GM23248 (cell line): Measurements from ENCODE around the gene ASXL1. TPM values are rescaled to one million over a fixed set of nuclear protein-coding genes. Genes with fewer than 3 reads are reported as not detected.

Experiments
- DNase-seq: peaks from one replicate; pipeline ENCODE4 v3.0.0-alpha.2; 2015
- H2AFZ ChIP-seq: fragments of 200-600 bp; sonication (generic); 2 replicates; pipeline ENCODE4 v1.6.1; 2016; ENCODE audit warnings: antibody characterized with exemption
- H3F3A ChIP-seq: fragments of 200-600 bp; sonication (generic); 2 replicates; pipeline ENCODE4 v1.6.1; 2016; ENCODE audit warnings: mild to moderate bottlenecking, antibody characterized with exemption, mixed run types; ENCODE audit not compliant: insufficient read depth
- H3K27ac ChIP-seq: fragments of 200-600 bp; sonication (generic); 2 replicates; pipeline ENCODE4 v1.5.1; 2016; ENCODE audit warnings: mild to moderate bottlenecking
- H3K27me3 ChIP-seq: fragments of 200-600 bp; sonication (generic); replicated peaks from 2 replicates; pipeline ENCODE4 v1.6.1; 2016; ENCODE audit warnings: mild to moderate bottlenecking; ENCODE audit not compliant: insufficient read depth
- H3K36me3 ChIP-seq: fragments of 200-600 bp; sonication (generic); 2 replicates; pipeline ENCODE4 v1.6.1; 2016; ENCODE audit warnings: low read depth, mild to moderate bottlenecking
- H3K4me1 ChIP-seq: fragments of 200-600 bp; sonication (generic); 2 replicates; pipeline ENCODE4 v1.6.1; 2016; ENCODE audit warnings: mild to moderate bottlenecking; ENCODE audit not compliant: insufficient read depth
- H3K4me2 ChIP-seq: fragments of 200-600 bp; sonication (generic); one replicate; pipeline ENCODE4 v1.6.1; 2016; ENCODE audit warnings: mild to moderate bottlenecking; ENCODE audit not compliant: unreplicated experiment
- H3K4me3 ChIP-seq: fragments of 200-600 bp; sonication (generic); 2 replicates; pipeline ENCODE4 v1.5.1; 2016; ENCODE audit warnings: mild to moderate bottlenecking
- H3K79me2 ChIP-seq: fragments of 200-600 bp; sonication (generic); 2 replicates; pipeline ENCODE4 v1.6.1; 2016; ENCODE audit warnings: mild to moderate bottlenecking; ENCODE audit not compliant: insufficient read depth
- H3K9ac ChIP-seq: fragments of 200-600 bp; sonication (generic); 2 replicates; pipeline ENCODE4 v1.6.1; 2016; ENCODE audit warnings: mild to moderate bottlenecking
- H3K9me2 ChIP-seq: fragments of 200-600 bp; sonication (generic); 2 replicates; pipeline ENCODE4 v1.6.1; 2016; ENCODE audit warnings: mixed run types, mild to moderate bottlenecking, moderate library complexity; ENCODE audit not compliant: insufficient read depth
- H3K9me3 ChIP-seq: fragments of 200-600 bp; sonication (generic); one replicate; pipeline ENCODE4 v1.6.1; 2017; ENCODE audit warnings: low read depth
- H4K20me1 ChIP-seq: fragments of 200-600 bp; sonication (generic); 2 replicates; pipeline ENCODE4 v1.6.0; 2016; ENCODE audit not compliant: insufficient read depth
- EZH2 ChIP-seq: fragments of 200-600 bp; sonication (generic); IDR thresholded peaks from 2 replicates; pipeline ENCODE4 v1.6.1; 2018; ENCODE audit warnings: antibody characterized with exemption, mild to moderate bottlenecking; ENCODE audit not compliant: insufficient read depth, poor library complexity, severe bottlenecking
- EZH2phosphoT487 ChIP-seq: fragments of 200-600 bp; sonication (generic); IDR thresholded peaks from 2 replicates; pipeline ENCODE4 v1.6.1; 2018; ENCODE audit warnings: antibody characterized with exemption, moderate library complexity, mild to moderate bottlenecking, low read depth; ENCODE audit not compliant: insufficient read depth
- WGBS, 2 experiments: methylation state at CpG; one replicate each; pipeline ENCODE4 v1.1.6; 2015 to 2017; ENCODE audit warnings: low lambda C conversion rate in 2 of 2, low coverage in 1 of 2; ENCODE audit errors: missing lambda C conversion rate in 2 of 2; 5-methylcytosine and 5-hydroxymethylcytosine counted together
- in situ Hi-C: fragments of 300-500 bp; cut with MboI; formaldehyde crosslinking; loops from 2 replicates; pipeline ENCODE4 v1.15.0; 2020
- polyA plus RNA-seq: library from polyadenylated mRNA; unstranded; fragments of >200 nt; fragmentation: Nextera tagmentation; extraction: Ambion mirVana; gene quantifications from 2 replicates; pipeline ENCODE4 v1.2.1, GENCODE V29; 2016
- total RNA-seq: library from RNA; depleted of rRNA; stranded (reverse); fragments of >200 nt; shearing (Covaris generic); gene quantifications from 2 replicates; pipeline ENCODE4 v1.2.3, GENCODE V29; 2014

The ASXL1 gene
- total and polyA plus RNA-seq, 2 experiments from 2014 or later: 13.8 to 39.9 TPM

GRCh38 chr20:32387252-32387651 lies 29.1 kb downstream of the ASXL1 start:
- Histone ChIP-seq H3K36me3 (peaks cover 11% of the 10 kb centered on the region; the same call in 1 of the 2 replicates), H2AFZ (no peak overlapping the region), H3K4me3 (no peak overlapping the region), H3K4me1 (peaks cover 25% of the 10 kb centered on the region), H3K9me2 (no peaks in the 10 kb centered on the region), H3K9ac (no peak overlapping the region), H3K79me2 (peaks cover 100% of the 10 kb centered on the region), H3K9me3 (no peaks in the 10 kb centered on the region), H4K20me1 (peaks cover 7% of the 10 kb centered on the region; the same call in 1 of the 2 replicates), H3K27ac (no peak overlapping the region), H3F3A (peaks cover 18% of the 10 kb centered on the region), H3K4me2 (no peak overlapping the region), H3K27me3 (no peaks in the 10 kb centered on the region)
- WGBS, 2 experiments: 73 to 82% methylated on average over 2 of the region's 2 CpGs
- peak; percentile 28 for DNase-seq
- in situ Hi-C loops: no loop called here
- TF ChIP-seq EZH2: no peak
- TF ChIP-seq EZH2phosphoT487: no peak

DNA sequence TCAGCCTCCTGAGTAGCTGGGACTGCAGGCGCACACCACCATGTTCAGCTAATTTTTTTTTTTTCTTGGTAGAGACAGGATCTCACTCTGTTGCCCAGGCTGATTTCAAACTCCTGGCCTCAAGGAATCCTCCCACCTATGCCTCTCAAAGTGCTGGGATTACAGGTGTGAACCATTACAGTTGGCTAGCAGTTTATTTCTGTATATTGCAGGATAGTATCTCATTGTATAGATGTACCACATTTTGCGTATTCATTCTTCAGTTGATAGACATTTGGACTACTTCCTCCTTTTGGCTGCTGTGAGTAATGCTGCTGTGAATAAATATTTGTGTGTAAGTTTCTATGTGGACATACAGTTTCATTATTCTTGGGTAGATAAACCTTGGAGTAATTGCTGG lies 32.9 kb downstream of the ASXL1 start:
- in situ Hi-C loops: no loop called here
- H2AFZ ChIP-seq: no peak overlapping the region
- H3K79me2 ChIP-seq: peaks cover 100% of the 10 kb centered on the region
- 0 out of 2 replicates have a peak, but pooled peaks cover 6% of the 10 kb centered on the region for H4K20me1 ChIP-seq
- peaks cover 12% of the 10 kb centered on the region for H3F3A ChIP-seq
- H3K4me3 ChIP-seq: no peak overlapping the region
- H3K4me2 ChIP-seq: no peak overlapping the region
- H3K27ac ChIP-seq: no peak overlapping the region
- no peak for TF ChIP-seq EZH2
- no peak for TF ChIP-seq EZH2phosphoT487
- 97 to 100% methylated on average over 2 of the region's 2 CpGs for WGBS, 2 experiments
- H3K9me3 ChIP-seq: no peaks in the 10 kb centered on the region
- H3K4me1 ChIP-seq: peaks cover 10% of the 10 kb centered on the region
- no peak overlapping the region for H3K9ac ChIP-seq
- no peak for DNase-seq
- no peaks in the 10 kb centered on the region for H3K9me2 ChIP-seq
- H3K27me3 ChIP-seq: no peaks in the 10 kb centered on the region
- peaks cover 11% of the 10 kb centered on the region; the same call in 1 of the 2 replicates for H3K36me3 ChIP-seq

DNA sequence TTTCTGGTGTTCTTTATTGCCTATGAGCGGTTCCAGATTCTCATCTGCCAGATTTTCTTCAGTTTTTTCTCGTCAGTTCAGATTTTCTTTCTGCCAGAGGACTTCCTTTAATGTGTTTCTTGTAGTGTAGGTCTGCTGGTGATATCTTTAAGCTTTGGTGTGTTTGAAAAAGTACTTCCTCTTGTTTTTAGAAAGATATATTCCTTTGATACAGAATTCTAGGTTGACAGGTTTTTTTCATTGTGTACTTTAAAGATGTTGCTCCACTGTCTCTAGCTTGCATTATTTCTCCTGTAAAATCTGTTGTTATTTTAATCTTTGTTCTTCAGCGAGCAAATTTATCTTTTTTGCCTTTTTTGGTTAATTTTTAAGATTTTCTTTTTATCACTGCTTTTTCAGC lies 36.9 kb downstream of the ASXL1 start:
- no peaks in the 10 kb centered on the region for H3K9me2 ChIP-seq
- WGBS, 2 experiments: 87% methylated on average over 3 of the region's 3 CpGs
- H3K27me3 ChIP-seq: no peaks in the 10 kb centered on the region
- peaks cover 99% of the 10 kb centered on the region for H3K79me2 ChIP-seq
- DNase-seq: no peak
- peaks cover 11% of the 10 kb centered on the region; the same call in 1 of the 2 replicates for H4K20me1 ChIP-seq
- H3F3A ChIP-seq: peaks cover 15% of the 10 kb centered on the region; the same call in 1 of the 2 replicates
- H3K4me3 ChIP-seq: no peak overlapping the region
- TF ChIP-seq EZH2: no peak
- H3K4me2 ChIP-seq: no peak overlapping the region
- no peak overlapping the region for H3K27ac ChIP-seq
- no peaks in the 10 kb centered on the region for H3K9me3 ChIP-seq
- H3K36me3 ChIP-seq: peaks cover 11% of the 10 kb centered on the region; the same call in 1 of the 2 replicates
- H2AFZ ChIP-seq: no peak overlapping the region
- in situ Hi-C loops: no loop called here
- H3K9ac ChIP-seq: no peak overlapping the region
- H3K4me1 ChIP-seq: no peaks in the 10 kb centered on the region

DNA sequence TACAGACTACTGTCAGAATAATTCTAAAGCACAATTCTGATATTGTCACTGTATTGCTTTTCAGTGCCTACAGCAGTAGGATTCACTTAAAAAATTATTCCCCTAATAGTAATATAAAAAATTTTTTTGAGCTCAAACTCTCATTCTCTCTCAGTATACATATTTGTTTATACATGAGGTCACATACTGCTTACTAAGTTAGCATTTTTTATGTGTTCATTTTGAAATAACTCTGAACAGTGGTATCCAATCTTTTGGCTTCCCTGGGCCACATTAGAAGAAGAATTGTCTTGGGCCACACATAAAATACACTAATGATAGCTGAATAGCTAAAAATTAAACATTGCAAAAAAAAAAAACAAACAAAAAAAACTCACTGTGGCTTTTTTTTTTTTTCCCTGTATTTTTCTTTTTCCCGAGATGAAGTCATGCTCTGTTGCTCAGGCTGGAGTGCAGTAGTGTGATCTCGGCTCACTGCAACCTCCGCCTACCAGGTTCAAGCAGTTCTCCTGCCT lies 38.6 kb downstream of the ASXL1 start:
- WGBS, 2 experiments: 53 to 73% methylated on average over 3 of the region's 3 CpGs
- H3K4me3 ChIP-seq: no peak overlapping the region
- H3K27ac ChIP-seq: no peak overlapping the region
- H4K20me1 ChIP-seq: peaks cover 11% of the 10 kb centered on the region; the same call in 1 of the 2 replicates
- no peaks in the 10 kb centered on the region for H3K9me2 ChIP-seq
- no peaks in the 10 kb centered on the region for H3K27me3 ChIP-seq
- in situ Hi-C loops: no loop called here
- H3K9me3 ChIP-seq: no peaks in the 10 kb centered on the region
- no peak overlapping the region for H2AFZ ChIP-seq
- peaks cover 99% of the 10 kb centered on the region for H3K79me2 ChIP-seq
- H3F3A ChIP-seq: peaks cover 15% of the 10 kb centered on the region; the same call in 1 of the 2 replicates
- H3K4me2 ChIP-seq: no peak overlapping the region
- DNase-seq: peak; percentile 24
- H3K36me3 ChIP-seq: peaks cover 4% of the 10 kb centered on the region; the same call in 1 of the 2 replicates
- no peaks in the 10 kb centered on the region for H3K4me1 ChIP-seq
- TF ChIP-seq EZH2phosphoT487 (no peak), EZH2 (no peak)
- H3K9ac ChIP-seq: no peak overlapping the region
